ENCODE measurements around the gene NFATC3.

- TF ChIP-seq POLR2A (IDR thresholded peaks at IDR 0.05; ENCODE audit: low read length) = no peak
- no peak for TF ChIP-seq GATA1 (IDR thresholded peaks at IDR 0.05; ENCODE audit: low read depth, low read length)
Measured at GRCh38 chr16:68134644-68135043, 49.5 kb downstream of the NFATC3 start.

Measured in erythroblast (primary cell).